PC-3 (cell line): Measurements from ENCODE around the gene KLHL30. TPM values are rescaled to one million over a fixed set of nuclear protein-coding genes. Genes with fewer than 3 reads are reported as not detected.

Experiments
- ATAC-seq: fragments of 200-7000 bp; cut with Tn5 transposase; 2 replicates; pipeline ENCODE4 v1.9.1; 2020; ENCODE audit warnings: mild to moderate bottlenecking, moderate library complexity
- BruUV-seq: library from RNA; stranded (reverse); fragments of 400-500 nt; replicated peaks from 2 replicates; lab custom pipeline; 2021; lab: Mats Ljungman, UMichigan
- CTCF ChIA-PET: fragments of 300-600 bp; sonication (Branson Sonifier 250); formaldehyde crosslinking; loops from one replicate; lab custom pipeline; 2022; ENCODE audit warnings: antibody characterized with exemption; lab: Charles Lee
- POLR2A ChIA-PET: fragments of 300-600 bp; sonication (Branson Sonifier 250); formaldehyde crosslinking; loops from one replicate; lab custom pipeline; 2022; ENCODE audit warnings: antibody characterized with exemption; ENCODE audit not compliant: unreplicated experiment; lab: Charles Lee
- DNase-seq: peaks from one replicate; pipeline ENCODE4 v3.0.0-alpha.2; 2015
- H2AFZ ChIP-seq: fragments of 300-600 bp; sonication (generic); 2 replicates; pipeline ENCODE4 v1.6.0; 2016; ENCODE audit warnings: antibody characterized with exemption, low read length
- H3F3A ChIP-seq: fragments of 300-600 bp; sonication (generic); one replicate; pipeline ENCODE4 v1.6.0; 2017; ENCODE audit warnings: antibody characterized with exemption, low read length, control low read depth, mild to moderate bottlenecking; ENCODE audit not compliant: unreplicated experiment
- H3K27ac ChIP-seq: fragments of 300-600 bp; sonication (generic); 2 replicates; pipeline ENCODE4 v1.5.1; 2016; ENCODE audit warnings: mild to moderate bottlenecking, low read length
- H3K27me3 ChIP-seq: fragments of 300-600 bp; sonication (generic); 2 replicates; pipeline ENCODE4 v1.6.1; 2016; ENCODE audit warnings: low read length, mixed read lengths
- H3K36me3 ChIP-seq: fragments of 300-600 bp; sonication (generic); 2 replicates; pipeline ENCODE4 v1.6.1; 2016; ENCODE audit warnings: low read depth, mixed run types, low read length, mixed read lengths
- H3K4me1 ChIP-seq: fragments of 300-600 bp; sonication (generic); 2 replicates; pipeline ENCODE4 v1.5.1; 2016; ENCODE audit warnings: low read length; ENCODE audit not compliant: insufficient read depth
- H3K4me2 ChIP-seq: fragments of 300-600 bp; sonication (generic); 2 replicates; pipeline ENCODE4 v1.6.0; 2016; ENCODE audit warnings: low read length
- H3K4me3 ChIP-seq: fragments of 300-600 bp; sonication (generic); 2 replicates; pipeline ENCODE4 v1.5.1; 2016; ENCODE audit warnings: mild to moderate bottlenecking, low read length, mixed read lengths
- H3K79me2 ChIP-seq: fragments of 300-600 bp; sonication (generic); 2 replicates; pipeline ENCODE4 v1.6.1; 2017; ENCODE audit warnings: low read length, mixed read lengths
- H3K9ac ChIP-seq: fragments of 300-600 bp; sonication (generic); 2 replicates; pipeline ENCODE4 v1.6.0; 2016; ENCODE audit warnings: mild to moderate bottlenecking, low read length
- H3K9me2 ChIP-seq: fragments of 300-600 bp; sonication (generic); replicated peaks from 2 replicates; pipeline ENCODE4 v1.6.1; 2016; ENCODE audit warnings: mixed run types, low read length, mixed read lengths
- H3K9me3 ChIP-seq: fragments of 300-600 bp; sonication (generic); 2 replicates; pipeline ENCODE4 v1.6.1; 2016; ENCODE audit warnings: low read length, mixed read lengths
- H4K20me1 ChIP-seq: fragments of 300-600 bp; sonication (generic); 2 replicates; pipeline ENCODE4 v1.6.1; 2016; ENCODE audit warnings: low read length, mixed read lengths
- EZH2 ChIP-seq: fragments of 300-600 bp; sonication (generic); IDR thresholded peaks from one replicate; pipeline ENCODE4 v1.6.1; 2017; ENCODE audit warnings: antibody characterized with exemption, mild to moderate bottlenecking, low read length; ENCODE audit not compliant: unreplicated experiment
- EZH2phosphoT487 ChIP-seq: fragments of 300-600 bp; sonication (generic); IDR thresholded peaks from 2 replicates; pipeline ENCODE4 v1.6.1; 2018; ENCODE audit warnings: mild to moderate bottlenecking, antibody characterized with exemption, low read length, borderline replicate concordance
- intact Hi-C: fragments of 100-400 bp; cut with micrococcal nuclease; formaldehyde crosslinking; loops from 2 replicates; pipeline ENCODE4 v1.9.0; 2023
- total RNA-seq: library from RNA; depleted of rRNA; stranded (reverse); fragments of >200 nt; gene quantifications from 2 replicates; pipeline ENCODE4 v1.2.3, GENCODE V29; 2014
- TF ChIP-seq, protein P1 (sequence below): fragments of 300-600 bp; sonication (generic); conservative IDR thresholded peaks from 2 replicates; pipeline ENCODE4 v1.5.1; 2017; ENCODE audit warnings: antibody characterized with exemption, low read depth, mild to moderate bottlenecking, low read length

The KLHL30 gene
- total RNA-seq, 1 experiment from 2014 or later, result not detected

DNA sequence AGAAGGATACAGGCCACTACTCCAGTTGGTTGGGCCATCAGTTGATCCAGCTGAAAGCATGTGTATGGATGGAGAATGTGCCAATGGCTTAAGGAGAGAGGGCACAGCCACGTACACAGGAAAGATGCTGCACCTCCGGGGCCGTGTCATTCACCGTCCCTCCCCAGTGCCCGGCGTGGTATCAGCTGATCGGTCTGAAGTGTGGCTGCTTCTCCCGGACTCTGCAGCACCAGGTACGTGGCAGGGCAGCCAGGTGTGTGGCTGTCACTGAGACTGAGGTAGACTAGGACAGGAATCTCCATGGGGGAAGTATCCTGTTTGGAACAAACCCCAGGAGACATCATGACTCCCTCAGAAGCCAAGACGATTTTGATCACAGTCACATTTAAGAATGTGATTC, 16.1 kb downstream of the KLHL30 start:
- BruUV-seq, result no TSS peak
- no peaks in the 10 kb centered on the region for H3K9me3 ChIP-seq
- H4K20me1 ChIP-seq, result no peaks in the 10 kb centered on the region
- intact Hi-C loops, result no loop called here
- H3K27me3 ChIP-seq, result no peaks in the 10 kb centered on the region
- no peaks in the 10 kb centered on the region for H3F3A ChIP-seq
- no peaks in the 10 kb centered on the region for H3K4me1 ChIP-seq
- no peak overlapping the region for H3K9ac ChIP-seq
- H3K4me3 ChIP-seq, result no peak overlapping the region
- no peaks in the 10 kb centered on the region for H3K79me2 ChIP-seq
- no peak overlapping the region for H2AFZ ChIP-seq
- ChIA-PET POLR2A (no interaction called here), CTCF (no interaction called here)
- H3K9me2 ChIP-seq, result no peaks in the 10 kb centered on the region
- H3K36me3 ChIP-seq, result no peaks in the 10 kb centered on the region
- no peak overlapping the region for H3K4me2 ChIP-seq
- TF ChIP-seq EZH2 (no peak), EZH2phosphoT487 (no peak)
- TF ChIP-seq, protein P1, sequence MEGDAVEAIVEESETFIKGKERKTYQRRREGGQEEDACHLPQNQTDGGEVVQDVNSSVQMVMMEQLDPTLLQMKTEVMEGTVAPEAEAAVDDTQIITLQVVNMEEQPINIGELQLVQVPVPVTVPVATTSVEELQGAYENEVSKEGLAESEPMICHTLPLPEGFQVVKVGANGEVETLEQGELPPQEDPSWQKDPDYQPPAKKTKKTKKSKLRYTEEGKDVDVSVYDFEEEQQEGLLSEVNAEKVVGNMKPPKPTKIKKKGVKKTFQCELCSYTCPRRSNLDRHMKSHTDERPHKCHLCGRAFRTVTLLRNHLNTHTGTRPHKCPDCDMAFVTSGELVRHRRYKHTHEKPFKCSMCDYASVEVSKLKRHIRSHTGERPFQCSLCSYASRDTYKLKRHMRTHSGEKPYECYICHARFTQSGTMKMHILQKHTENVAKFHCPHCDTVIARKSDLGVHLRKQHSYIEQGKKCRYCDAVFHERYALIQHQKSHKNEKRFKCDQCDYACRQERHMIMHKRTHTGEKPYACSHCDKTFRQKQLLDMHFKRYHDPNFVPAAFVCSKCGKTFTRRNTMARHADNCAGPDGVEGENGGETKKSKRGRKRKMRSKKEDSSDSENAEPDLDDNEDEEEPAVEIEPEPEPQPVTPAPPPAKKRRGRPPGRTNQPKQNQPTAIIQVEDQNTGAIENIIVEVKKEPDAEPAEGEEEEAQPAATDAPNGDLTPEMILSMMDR, result no peak
- H3K27ac ChIP-seq, result no peak overlapping the region
- DNase-seq, result no peak
- ATAC-seq, result no peak

DNA sequence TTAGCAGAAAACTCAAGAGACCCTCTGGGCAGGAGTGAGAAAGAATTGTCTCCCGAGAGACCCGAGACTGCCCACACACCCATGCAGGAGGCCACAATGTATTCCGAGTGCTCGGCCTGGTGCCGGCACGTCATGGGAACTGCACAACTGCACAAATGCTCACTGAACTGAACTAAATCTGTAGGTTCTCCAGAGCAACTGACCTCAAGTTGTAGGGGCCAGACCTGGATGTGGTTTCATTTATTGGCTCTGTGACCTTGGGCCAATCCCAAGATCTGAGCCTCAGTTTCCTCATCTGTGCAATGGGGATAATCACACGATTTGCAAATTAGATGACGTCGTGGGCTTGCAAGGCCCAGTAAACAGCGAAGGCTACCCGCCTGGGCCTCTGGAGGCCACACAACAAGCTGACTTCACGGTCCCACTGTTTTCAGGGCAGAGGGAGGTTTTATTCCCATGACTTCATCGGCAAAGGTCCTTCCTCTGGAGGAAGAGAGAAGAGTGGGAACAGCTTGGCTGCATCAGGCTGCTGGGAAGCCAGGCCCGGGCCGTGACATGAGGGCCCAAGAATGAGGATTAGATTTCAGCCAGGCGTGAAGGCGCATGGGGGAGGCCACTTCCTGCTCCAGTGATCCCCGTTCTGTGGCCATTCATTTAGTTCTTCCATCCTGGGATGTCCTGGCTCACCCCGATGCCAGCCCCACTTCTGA, 16.7 kb downstream of the KLHL30 start:
- ATAC-seq, result no peak
- CTCF ChIA-PET, result no interaction called here
- Histone ChIP-seq H3K4me3 (no peak overlapping the region), H3K36me3 (no peaks in the 10 kb centered on the region), H3K4me2 (no peak overlapping the region), H3K79me2 (no peaks in the 10 kb centered on the region), H3K9ac (no peak overlapping the region), H4K20me1 (no peaks in the 10 kb centered on the region), H3K27me3 (no peaks in the 10 kb centered on the region), H3K27ac (no peak overlapping the region), H3K4me1 (no peaks in the 10 kb centered on the region), H3K9me3 (no peaks in the 10 kb centered on the region), H2AFZ (no peak overlapping the region), H3K9me2 (no peaks in the 10 kb centered on the region), H3F3A (no peaks in the 10 kb centered on the region)
- no peak for DNase-seq
- POLR2A ChIA-PET, result no interaction called here
- TF ChIP-seq EZH2phosphoT487, result no peak
- no peak for TF ChIP-seq EZH2
- TF ChIP-seq, protein P1, result no peak
- intact Hi-C loops, result no loop called here
- BruUV-seq, result no TSS peak
